Activated CD4-positive, alpha-beta T cell treated with anti-CD3 and anti-CD28 coated beads for 48 hours (primary cell): Measurements from ENCODE around the gene SH3BP2.

Experiments
- DNase-seq: peaks from one replicate; pipeline ENCODE4 v3.0.0-alpha.2; 2020

Gene SH3BP2

DNA sequence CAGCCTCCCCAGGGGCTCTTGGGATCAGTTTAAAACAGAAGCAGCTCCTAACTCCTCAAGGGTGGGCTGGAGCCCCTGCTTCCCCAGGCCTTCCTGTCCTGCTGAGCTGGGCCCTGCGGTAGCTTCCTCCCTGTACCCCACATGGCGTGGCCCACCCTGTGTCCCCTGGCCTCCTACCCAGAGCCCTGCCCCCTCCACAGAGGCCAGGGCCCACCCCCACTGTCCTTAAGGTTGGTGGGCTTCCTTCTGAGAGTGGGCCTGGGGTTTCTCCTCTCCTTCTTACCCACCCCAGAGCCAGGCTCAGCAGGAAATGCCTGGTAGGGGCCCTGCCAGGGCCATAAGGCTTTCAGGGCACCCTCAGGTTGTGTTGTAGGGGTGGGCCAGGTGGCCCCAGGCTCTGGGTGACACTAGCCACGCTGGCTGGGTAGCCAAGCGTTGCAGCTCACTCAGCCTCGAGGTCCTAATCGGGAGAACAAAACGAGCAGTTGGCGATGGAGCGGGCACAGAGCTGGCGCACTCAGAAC is 11.6 kb downstream of the SH3BP2 start:
- DNase-seq = no peak

DNA sequence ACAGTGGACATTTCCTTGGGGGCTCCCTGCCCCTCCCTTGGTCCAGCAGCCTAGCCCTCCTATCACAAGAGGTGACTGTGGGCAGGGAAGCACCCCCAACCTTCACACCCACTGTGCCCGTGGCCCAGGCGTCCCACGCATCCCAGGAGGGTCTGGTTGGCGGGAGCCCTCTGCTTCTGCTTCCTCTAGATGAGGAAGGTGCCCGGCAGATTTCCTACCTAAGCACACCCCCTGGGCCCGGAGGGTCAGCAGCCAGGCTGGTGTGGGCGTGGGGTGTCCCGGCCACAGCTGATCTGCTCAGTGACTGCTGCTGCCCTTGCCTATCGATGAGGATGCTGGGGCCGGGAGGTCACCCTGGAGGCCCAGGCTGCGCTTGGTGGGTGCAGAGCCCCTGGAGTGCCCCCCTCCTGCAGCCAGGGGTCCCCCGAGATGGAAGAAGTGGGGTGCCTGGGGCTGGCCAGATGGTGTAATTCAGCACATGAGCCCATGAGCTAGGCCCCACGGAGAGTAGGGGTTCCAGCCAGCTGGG is 12.2 kb downstream of the SH3BP2 start:
- no peak for DNase-seq

DNA sequence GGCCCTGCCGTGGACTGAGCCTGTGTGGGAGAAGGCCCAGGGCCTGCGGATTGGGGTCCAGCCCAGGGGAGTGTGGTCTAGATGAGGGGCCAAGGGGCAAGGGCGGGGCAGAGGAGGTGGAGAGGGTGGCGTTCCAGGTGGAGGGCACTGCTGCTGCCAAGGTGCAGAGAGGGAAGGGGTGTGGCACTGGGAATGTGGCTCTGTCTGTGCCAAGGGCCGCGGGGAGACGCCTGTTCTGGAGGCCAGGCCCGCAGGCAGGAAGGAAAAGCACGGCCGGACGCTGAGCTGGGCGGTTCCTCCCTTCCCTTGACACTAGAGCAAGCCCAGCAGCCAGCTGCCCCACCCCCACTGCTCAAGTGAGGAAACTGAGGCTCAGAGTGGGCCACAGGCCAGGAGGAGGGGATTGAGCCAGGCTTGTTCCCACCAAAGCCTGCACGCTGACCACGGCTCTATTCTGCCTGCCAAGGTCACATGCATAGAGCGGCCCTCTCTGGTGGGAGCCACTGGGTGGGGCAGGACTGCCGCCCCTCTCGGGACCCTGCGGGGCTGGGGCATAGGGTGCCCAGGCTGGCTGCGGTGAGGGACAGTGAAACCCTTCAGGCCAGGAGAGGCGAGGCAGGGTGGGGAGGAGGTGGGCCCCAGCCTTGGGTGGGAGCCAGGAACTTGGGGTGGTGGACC is 13.0 kb downstream of the SH3BP2 start:
- no peak for DNase-seq

DNA sequence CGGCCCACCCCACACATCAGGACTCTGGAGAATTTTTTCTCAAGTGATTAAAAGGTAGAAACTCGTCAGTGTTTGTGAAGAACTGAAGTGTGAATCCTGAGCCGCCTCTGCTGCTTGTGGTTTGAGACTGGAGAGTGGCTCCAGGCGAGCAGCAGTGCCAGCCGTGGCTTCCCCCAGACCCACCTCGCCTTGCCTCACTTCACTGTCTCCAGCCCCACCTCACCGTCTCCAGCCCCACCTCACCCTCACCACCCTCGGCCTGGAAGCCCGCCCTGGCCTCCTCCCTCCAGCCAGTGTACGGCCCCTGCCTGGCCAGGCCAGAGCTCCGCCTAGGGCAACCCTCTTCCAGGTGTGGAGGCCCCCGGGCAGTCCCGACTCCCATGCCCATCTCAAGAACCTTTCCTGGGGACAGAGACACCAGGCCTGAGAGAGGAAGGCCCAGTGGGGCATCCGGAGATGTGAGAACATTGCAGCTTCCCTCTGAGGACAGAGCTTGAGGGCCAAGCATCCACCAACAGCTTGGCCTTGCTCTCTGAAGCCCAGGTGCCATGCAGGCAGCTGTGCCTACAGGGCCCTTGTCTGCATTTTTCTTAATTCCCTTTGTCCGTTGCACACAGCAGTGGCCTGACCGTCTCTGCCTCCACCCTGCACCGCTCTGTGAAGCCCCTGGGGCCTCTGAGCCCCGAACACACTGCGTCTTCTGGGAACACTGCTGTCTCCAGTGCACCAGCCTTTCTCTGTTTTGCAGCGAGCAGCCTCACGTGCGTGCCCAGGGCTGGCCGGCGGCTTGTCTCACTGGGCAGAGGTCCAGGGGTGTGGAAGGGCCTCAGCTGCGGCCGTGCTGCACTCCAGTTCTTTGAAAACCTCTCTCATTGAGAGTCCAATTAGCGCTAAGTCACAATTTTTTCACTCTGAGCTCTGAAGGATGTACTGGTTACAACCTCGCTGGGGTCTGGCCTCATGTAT is 13.8 kb downstream of the SH3BP2 start:
- DNase-seq = no peak

DNA sequence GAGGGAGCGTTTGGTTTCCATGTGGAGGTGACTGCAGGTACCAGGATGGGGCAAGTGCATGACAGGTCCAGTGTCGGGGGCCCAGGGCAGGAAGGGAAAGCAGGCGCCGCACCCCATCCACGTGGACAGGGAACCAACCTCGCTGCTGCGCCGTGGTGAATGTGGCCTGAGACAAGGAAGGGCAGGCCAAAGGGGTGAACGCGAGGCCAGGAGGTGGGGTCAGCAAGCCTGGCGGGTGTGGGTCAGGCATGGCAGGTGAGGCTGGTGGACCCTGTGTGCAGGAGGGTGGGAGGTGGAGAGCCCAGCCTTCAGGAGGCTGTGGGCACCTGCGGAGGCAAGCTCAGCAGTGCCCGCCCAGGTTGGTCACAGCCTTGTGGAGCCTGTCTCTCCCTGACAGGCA is 14.7 kb downstream of the SH3BP2 start:
- DNase-seq = no peak

DNA sequence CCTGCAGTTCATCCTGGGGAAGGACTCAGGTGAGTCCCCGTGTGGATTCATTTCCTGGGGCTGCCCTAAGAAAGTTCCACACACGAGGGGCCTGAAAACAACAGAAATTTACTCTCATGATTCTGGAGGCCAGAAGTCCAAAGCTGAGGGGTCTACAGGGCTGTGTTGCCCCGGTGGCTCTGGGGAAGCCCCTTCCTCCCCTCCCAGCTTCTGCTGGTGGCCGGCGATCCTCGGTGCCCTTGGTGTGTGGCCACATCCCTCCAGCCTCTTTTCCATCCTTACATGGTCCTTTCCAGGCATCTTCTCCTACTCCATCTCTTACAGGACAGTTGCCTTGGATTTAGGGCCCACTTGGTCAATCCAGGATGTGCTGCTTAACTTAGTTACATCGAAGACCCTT is 15.1 kb downstream of the SH3BP2 start:
- no peak for DNase-seq

DNA sequence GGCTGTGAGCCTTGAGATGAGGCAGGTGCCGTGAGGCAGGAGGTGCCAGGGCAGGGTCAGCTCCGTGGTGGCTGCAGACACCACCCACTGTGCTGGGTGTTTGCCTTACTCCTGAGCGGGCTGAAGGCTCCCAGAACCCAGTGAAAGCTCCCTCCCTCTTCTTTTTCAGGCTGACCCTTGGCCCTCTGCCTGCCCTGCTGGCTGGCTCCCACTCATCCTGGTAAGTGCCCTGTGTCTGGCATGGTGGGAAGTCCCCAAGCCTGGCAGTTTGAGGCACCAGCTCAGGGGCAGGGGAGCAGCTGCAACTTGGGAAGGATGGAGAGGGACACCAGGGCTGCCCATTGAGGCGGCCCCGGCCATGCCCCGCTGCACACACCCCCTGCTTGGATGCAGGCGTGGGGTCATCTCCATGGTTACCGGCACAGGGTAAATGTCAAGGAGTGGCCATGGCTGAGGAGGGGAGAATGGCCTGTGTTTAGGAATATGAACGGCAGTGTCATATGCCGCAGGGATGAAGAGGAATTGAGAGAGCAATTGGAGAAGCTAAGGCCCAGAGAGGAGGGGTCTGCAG is 16.8 kb downstream of the SH3BP2 start:
- DNase-seq = no peak

DNA sequence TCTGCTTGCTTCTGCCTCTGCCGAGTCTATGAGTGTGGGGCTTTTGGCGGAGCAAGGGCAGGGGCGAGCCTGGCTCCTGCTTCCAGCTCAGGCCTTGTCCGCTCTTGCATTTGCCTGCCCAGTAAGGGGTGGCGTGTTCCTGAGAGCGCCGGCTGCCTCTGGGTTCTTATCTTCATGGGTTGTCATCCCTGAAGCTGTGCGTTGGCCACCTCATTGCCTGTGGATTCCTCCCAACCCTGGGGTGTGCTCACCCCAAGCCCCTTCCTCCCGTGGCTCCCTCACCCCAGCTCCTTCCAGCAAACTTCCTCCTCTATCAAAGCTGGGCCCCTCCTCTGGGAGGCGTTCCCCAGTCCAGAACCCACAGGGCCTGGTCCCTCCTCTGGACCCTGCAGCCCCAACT is 17.5 kb downstream of the SH3BP2 start:
- no peak for DNase-seq

DNA sequence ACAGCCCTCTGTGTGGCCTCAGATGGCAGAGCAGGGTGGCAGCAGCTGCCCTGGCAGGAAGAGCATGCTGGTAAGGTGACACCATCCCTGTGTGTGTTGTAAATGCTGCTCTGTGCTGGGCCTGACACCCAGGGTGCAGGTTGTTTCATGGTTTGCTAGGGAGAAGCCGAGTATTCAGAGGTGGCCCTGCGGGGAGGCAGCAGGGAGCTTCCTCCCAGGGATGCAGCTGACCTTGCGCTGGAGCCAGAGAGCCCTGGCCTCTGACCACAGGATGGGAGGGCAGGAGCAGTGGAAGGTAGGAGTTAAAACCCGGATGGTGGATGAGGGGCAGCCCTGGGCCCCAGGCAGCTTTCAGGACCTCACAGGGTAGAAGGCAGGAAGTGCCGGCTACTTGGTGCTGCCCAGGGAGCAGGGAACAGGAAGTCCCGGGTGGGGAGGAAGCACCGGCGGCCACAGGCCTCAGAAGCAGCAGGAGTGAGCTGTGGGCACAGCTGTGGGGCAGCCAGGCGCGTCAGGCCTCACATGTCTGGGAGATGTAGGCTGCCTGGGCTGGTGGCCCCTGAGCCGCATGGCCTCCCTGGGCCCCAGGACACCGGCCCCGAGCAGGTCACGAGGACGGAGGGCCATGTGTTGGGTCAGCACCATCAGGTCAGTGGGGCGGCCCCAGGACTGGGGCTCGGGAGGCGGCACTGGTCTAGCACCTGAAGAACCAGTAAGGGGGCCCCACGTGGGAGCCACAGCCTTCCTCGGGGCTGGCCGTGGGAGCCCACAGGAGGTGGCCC is 19.1 kb downstream of the SH3BP2 start:
- DNase-seq = peak; percentile 75

DNA sequence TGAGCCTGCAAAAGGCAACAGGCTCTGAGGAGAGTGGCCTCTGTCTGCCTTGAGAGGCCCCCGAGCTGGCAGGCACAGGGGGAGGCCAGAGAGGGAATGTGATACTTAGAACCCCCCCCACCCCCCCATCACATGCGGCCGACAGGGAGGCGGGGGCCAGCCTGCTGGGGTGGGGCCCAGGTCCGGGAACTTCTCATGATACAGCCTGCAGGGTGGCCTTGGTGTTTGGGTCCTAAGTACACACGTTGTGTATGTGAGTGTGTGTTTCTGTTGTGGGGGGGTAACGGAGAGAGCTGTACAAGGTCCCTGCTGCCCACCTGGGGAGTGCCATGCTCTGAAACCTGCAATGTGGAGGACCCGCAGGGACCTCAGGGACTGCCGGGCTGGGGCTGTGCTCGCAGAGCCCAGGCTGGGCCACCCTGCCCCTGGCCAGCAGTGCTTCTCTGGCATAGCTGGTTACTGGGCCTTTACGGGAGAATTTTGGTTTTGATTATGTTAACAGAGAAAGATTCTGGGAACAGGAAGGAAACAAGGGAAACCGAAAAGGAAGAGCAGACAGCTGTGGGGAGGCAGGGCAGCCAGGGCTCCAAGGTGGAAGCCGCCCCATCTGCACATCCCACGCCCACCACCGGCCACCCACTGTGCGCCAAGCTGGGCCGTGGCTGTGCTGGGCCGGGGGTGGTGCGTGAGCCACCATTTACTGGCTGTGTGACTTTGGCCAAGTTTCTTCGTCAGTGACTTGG is 19.9 kb downstream of the SH3BP2 start:
- DNase-seq = no peak

DNA sequence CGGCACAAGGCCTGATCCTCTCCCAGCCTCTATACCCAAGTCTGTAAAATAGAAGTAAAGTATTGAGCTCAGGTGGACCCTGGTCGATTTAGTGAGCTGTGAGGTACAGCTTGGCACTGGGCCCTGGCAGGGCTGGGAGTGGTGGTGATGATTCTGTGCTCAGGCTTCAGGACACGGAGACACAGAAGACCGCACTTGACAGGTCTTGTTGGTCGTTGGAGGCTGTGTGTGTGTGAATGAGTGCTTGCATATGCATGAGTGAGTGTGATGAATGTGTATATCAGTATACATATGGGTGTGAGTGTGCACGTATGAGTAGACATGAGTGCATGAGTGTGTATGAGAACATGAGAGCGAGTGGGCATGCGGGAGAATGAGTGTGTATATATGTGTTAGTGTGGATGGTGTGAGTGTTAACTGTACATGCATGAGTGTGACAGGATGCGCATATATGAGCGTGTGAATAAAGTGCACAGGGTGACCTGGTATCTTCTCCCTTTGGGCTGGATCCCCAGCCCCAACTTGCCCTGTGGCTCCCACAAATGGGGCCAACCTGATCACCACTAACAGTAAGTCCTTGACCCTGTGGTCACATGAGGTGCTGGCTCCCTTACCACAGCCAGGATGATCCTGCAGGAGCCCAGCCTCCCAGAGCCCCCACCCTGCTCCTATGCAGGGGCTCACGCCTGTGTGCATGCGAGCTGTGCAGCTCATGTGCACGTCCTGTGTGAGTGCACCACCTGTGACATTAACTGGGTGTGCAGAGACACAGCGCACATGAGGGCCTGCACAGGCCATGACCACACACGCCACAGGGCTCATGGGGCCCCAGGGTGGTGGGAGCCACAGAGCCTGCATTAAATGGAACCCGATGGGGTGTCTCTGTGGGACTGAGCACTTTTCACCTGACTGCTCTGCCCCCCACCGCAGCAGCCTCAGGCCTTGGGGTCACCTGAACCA is 20.8 kb downstream of the SH3BP2 start:
- no peak for DNase-seq

DNA sequence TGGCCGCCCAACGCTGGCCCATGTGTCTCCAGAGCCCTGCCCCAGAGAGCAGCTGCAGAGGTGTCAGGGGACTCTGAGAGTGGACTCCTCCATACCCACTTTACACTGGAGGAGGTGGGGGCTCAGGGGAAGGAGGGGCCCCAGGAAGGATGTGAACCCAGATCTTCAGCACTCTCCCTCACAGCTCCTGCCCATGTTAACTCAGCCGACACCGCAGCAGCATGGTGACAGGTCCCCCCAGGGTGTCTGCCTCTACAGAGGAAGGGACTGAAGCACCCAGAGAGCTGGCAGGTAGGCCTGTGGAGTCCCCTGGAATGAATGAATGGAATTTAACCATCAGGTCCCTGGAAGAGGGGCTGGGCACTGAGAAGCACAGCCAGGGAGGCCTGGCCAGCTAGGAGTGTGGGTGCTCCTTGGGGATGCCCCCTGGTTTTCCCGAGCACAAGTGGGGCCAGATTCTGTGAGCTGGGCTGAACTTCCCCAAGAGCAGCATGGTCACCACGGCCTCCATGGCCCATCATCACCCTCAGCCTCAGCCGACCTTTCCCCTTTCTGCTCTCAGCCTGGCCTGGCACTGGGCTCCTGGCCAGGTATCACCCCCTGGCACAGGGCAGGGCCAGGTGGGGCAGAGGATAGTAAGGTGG is 21.9 kb downstream of the SH3BP2 start:
- DNase-seq = no peak

DNA sequence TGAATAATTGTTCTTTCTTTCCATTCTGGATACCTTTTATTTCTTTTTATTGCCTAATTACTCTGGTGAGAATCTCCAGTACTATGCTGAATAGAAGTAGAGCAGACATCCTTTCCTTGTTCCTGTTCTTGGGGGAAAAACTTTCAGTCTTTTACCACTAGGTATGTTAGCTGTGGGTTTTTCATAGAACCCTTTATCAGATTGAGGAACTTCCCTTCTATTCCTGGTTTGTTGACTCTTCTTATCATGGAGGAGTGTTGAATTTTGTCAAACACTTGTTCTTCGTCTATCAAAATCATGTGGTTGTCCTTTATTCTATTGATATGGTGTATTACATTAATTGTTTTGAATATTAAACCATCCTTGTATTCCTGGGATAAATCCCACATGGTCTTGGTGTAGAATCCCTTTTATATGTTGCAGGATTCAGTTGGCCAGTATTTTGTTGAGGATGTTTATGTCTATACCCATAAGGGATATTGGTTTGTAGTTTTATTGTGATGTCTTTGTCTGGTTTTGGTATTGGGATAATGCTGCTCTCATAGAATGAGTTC is 23.6 kb downstream of the SH3BP2 start:
- DNase-seq = no peak

DNA sequence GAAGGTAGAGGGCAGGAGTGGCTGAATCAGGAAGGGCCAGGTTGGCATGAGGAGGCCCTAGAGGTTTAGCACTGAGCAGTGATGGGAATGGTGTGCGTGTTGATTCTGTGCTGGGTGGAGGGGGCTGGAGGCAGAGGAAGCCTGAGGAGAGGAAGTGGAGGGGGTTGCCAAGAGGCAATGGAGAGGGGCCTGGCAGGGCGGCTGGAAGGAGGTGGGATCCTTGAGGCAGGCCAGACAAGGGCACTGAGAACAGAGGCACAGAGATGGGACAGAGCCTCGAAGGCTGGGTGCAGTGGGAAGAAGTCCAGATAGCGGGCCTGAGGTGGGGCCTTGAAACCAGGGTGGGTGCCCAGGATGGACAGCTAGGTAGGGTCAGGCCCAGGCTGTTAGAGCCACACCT is 24.3 kb downstream of the SH3BP2 start:
- DNase-seq = no peak

DNA sequence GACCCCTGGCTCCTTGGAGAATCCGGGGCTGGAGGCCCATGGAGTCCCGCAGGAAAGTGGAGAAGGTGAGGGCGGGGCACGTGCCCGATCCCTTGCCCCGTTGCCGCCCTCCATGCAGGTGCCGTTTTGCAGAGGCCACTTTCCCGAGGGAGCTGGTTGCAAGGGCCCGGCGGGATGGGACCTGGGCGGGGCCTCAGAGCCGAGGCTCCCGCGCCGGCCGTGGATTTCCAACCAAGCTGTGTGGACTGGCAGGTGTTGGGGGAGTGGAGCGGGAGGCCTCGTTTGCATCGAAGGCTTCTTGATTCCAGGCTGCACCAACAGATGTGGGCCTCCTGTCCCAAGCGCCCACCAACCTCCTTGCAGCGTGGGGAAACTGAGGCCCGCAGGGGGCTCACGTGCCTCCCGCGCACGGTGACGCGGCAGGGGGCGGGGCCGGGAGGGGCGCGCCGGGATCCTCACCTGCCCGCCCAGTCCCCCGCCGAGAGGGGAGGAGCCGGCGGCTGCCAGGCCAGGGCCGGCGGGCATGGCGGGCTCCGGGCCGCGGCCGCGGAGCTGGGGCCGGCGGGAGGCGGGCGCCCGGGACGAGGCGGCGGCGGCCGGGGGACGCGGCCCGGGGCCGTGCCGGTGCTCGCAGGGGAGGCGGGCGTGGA is 24.9 kb downstream of the SH3BP2 start:
- DNase-seq = peak; percentile 39

DNA sequence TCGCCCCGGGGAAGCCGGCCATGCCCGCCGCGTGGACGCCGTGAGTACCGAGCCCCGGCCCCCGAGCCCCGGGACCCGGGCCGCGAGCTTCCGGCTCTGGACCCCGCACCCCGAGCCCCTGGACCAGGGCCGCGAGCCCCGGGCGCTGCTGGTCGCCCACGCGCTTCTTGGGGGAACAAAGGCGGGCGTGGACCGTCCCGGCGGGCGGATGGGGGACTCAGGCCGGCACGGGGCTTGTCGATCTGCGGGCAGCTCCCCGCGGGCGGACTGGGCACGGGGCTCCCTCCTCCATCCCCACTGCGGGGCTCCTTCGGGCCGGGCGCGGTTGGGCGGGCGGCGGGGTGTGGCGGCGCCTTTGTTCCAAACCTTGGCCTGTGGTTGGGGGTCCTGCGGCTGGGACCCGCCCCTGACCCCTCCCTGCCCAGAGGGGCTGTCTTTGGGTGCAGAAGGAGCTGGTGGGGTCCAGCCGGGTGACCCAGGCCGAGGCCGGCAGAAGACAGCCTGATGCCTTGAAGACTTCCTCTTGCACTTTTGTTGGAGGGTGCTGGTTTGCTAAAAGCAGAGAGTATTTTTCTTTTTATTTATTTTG is 25.6 kb downstream of the SH3BP2 start:
- no peak for DNase-seq

DNA sequence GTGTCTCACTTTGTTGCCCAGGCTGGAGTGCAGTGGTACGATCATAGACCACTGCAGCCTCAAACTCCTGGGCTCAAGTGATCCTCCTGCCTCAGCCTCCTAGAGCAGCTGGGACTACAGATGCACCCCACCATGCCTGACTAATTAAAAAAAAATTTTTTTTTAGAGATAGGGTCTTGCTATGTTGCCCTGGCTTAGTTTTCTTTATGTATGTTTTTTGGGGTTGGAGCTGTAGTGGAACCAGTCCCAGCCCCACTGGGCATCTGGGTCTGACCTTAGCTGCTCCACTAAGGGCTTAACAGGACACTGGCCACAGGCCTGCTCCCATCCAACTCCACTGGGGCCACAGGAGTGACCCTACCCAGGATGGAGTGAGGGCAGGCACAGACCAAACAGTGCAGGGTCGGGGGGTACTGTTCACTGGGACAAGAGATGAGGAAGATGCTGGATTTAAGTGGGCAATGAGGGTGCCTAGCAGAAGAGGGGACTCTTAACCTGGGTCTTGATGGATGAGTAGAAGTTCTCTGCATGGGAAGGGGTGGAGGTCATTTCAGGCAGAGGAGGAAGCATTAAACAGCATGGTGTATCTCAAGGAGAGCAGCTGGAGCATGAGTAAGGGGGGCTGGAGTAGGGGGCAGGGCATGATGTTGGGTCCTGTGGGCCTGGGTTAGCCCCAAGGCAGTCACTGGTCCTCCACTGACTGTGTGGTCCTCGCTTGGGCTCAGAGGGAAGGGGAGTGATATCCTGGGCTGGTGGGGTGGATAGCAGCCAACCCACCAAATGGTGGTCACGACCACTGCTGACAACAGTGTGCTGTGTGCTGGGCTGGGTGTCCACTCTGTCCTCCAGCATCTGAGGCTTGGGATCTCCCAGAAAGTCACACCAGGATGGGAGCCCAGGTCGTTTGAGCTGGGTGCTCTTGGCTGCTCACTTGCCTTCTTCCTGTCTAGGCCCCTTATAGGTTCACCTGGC is 26.6 kb downstream of the SH3BP2 start:
- no peak for DNase-seq
